ENCODE data around the gene F12. TPM values are rescaled to one million over a fixed set of nuclear protein-coding genes. Genes with fewer than 3 reads are reported as not detected.
"Not testable (repeated sequence)": the region's sequence is repeated elsewhere in the genome, so short reads cannot be mapped to it uniquely, and the experiment has no call there.

F12 gene
- total RNA-seq, 1 donor from 2014 or later = 1.8 TPM

DNA sequence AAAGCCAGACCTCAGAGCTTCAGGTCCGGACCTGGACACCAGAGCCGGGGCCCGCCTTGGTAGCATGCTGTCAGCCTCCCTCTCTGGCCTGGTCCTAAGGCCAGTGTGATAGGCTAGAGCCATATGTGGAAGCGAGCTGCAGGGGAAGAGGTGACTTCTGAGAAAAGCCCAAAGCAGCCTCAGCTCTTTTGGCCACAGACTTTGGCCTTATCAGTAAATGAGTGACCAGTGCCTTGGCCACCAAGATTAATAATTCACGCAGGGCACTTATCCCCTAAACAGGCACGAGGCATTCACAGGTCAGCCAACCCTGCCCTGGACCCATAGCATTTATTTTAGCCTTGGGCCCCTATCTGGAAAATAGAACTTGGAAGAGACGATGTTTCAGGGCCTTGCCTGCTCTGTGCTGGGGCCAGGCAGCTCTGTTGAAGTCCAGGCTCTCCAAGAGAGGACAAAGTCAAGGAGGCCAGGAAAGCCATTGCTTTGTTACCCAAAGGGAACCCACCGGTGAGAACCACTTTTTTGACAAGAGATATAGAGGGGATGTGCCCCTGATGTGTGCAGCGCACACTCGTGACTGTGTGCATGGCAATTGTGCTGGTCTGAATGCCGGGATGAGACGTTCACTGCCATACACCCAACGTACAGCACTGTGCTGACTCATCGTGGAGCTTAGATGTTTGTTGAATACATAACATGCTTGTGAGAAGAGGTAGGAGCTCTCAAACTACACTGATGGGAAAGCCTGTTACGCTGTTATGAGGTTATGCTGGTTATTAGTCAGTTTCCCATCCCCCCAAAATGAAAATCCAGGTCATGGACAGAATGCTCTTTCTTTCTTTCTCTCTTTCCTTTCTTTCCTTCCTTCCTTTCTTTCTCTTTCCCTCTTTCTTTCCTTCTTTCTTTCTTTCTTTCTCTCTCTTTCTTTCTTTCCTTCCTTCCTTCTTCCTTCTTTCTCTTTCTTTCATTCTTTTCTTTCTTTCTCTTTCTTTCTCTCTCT, 30.2 kb downstream of the F12 start:
- peaks cover 8% of the 10 kb centered on the region for H3K27me3 Mint-ChIP-seq (ENCODE audit: low read depth)

DNA sequence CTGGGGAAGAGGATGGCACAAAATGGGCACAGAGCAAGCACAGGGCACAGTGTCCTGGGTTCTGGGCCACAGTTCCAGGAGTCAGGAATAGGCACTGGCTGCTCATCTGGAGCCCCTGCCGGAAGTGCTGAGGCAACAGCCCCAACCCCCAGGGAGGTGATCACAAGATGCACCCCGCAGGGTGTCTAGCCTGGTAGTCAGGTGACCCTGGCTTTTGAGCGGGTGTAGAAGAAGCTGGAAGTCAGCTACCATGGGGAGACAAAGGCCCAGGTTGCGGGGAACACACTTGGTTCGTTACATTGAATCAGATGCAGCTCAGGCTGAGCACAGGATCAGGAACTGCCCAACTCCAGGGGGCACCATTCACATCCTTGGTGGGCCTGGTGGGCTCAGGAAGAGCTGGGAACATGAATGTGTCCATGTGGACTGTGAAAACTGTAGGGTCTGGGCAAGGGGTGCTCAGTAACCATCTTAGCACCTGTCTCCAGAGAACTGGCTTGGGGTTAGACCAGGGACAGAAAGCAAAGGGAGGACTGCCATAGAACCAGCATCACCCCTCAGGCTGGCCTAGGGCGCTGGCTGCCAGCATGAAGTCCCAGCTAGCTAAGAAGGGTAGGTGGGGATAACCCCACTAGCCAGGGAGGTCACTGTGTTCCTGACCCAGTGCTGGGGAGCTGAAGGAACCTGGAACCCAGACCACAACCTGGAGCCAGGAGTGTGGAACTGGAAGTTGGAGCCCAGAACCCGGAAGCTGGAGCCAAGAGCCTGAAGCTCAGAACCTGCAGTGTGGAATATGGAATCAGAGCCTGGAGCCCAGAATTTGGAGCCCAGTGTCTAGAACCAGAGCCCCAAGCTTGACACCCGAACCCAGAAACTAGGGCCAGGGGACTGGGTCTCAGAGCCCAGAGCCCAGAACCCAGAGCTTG, 31.2 kb downstream of the F12 start:
- Mint-ChIP-seq H3K9me3 (ENCODE audit: low read depth) (no peaks in the 10 kb centered on the region), H3K27me3 (ENCODE audit: low read depth) (peaks cover 2% of the 10 kb centered on the region), H3K4me1 (ENCODE audit: low read depth) (peaks cover 14% of the 10 kb centered on the region), H3K27ac (ENCODE audit: unreplicated experiment) (no peak overlapping the region), H3K4me3 (ENCODE audit: unreplicated experiment) (no peak overlapping the region), H3K36me3 (ENCODE audit: low read depth) (no peaks in the 10 kb centered on the region)
- no peak for DNase-seq (ENCODE audit: low spot score)
- TF ChIP-seq, protein P1, sequence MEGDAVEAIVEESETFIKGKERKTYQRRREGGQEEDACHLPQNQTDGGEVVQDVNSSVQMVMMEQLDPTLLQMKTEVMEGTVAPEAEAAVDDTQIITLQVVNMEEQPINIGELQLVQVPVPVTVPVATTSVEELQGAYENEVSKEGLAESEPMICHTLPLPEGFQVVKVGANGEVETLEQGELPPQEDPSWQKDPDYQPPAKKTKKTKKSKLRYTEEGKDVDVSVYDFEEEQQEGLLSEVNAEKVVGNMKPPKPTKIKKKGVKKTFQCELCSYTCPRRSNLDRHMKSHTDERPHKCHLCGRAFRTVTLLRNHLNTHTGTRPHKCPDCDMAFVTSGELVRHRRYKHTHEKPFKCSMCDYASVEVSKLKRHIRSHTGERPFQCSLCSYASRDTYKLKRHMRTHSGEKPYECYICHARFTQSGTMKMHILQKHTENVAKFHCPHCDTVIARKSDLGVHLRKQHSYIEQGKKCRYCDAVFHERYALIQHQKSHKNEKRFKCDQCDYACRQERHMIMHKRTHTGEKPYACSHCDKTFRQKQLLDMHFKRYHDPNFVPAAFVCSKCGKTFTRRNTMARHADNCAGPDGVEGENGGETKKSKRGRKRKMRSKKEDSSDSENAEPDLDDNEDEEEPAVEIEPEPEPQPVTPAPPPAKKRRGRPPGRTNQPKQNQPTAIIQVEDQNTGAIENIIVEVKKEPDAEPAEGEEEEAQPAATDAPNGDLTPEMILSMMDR (IDR thresholded peaks at IDR 0.05) = no peak

More for the DNA sequence above, 30.2 kb downstream of the F12 start:
- TF ChIP-seq, protein P1 (IDR thresholded peaks at IDR 0.05) = no peak
- Mint-ChIP-seq H3K36me3 (ENCODE audit: low read depth) (no peaks in the 10 kb centered on the region), H3K4me3 (ENCODE audit: unreplicated experiment) (no peak overlapping the region), H3K27ac (ENCODE audit: unreplicated experiment) (peak overlapping the region; percentile 49), H3K9me3 (ENCODE audit: low read depth) (no peaks in the 10 kb centered on the region), H3K4me1 (ENCODE audit: low read depth) (peaks cover 14% of the 10 kb centered on the region)
- no peak for DNase-seq (ENCODE audit: low spot score)

DNA sequence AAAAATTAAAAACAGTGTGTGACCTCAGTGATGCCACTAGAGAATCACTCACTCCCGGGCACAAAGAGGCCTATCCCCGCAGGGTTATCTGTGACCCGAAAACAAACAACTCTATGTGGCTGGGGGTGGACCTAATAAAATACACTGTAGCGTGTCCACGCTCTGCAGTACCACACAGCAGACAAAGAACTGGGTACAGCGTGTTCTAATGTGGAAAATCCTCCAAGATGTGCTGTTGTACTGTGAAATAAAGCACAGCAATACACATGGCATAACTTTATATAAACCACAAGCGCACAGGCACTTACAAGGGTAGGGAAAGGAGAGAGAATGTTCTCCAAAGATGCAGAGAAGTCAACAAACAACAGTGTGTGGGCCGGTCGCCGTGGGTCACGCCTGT, 33.3 kb downstream of the F12 start:
- Mint-ChIP-seq H3K4me1 (ENCODE audit: low read depth) (peaks cover 17% of the 10 kb centered on the region), H3K27me3 (ENCODE audit: low read depth) (no peaks in the 10 kb centered on the region), H3K4me3 (ENCODE audit: unreplicated experiment) (no peak overlapping the region), H3K36me3 (ENCODE audit: low read depth) (no peaks in the 10 kb centered on the region), H3K9me3 (ENCODE audit: low read depth) (no peaks in the 10 kb centered on the region), H3K27ac (ENCODE audit: unreplicated experiment) (no peak overlapping the region)
- DNase-seq (ENCODE audit: low spot score) = no peak
- TF ChIP-seq, protein P1 (IDR thresholded peaks at IDR 0.05) = no peak

DNA sequence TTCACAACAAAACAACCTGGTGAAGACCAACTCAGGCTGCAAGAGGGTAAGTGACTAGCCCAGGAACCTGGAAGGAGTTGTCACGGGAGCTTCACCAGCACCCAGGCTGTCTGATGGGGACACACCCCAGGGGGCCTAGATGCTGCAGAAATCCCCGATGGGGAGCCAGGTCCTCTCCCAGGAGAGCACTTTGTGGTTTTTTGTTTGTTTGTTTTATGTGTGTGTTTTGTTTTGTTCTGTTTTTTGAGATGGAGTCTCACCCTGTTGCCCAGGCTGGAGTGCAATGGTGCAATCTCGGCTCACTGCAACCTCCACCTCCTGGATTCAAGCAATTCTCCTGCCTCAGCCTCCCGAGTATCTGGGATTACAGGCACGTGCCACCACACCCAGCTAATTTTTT, 33.8 kb downstream of the F12 start:
- not testable (repeated sequence) for H3K27me3 Mint-ChIP-seq (ENCODE audit: low read depth); H3K4me3 Mint-ChIP-seq (ENCODE audit: unreplicated experiment); DNase-seq (ENCODE audit: low spot score); H3K36me3 Mint-ChIP-seq (ENCODE audit: low read depth); H3K9me3 Mint-ChIP-seq (ENCODE audit: low read depth); H3K27ac Mint-ChIP-seq (ENCODE audit: unreplicated experiment)
- peaks cover 17% of the 10 kb centered on the region for H3K4me1 Mint-ChIP-seq (ENCODE audit: low read depth)

DNA sequence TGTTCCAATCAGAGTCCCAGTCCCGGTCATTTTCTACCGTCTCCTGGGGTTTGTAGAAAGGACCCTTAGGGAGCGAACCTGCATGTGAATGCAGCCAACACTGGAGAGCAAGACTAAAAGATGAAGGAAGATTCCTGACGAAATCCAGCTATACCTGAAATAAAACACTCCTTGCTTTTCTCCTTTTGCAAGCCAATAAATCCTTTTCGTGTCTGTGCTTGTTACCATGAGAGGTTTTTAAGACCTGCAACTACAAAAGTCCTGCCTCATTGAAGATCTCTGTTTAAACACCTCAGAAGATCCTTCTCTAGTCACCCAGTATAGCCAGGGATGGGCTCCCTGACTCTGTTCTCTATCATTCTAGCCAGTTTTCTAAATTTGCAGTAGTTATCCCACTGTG, 35.2 kb downstream of the F12 start:
- peaks cover 12% of the 10 kb centered on the region for H3K4me1 Mint-ChIP-seq (ENCODE audit: low read depth)
- no peaks in the 10 kb centered on the region for H3K27me3 Mint-ChIP-seq (ENCODE audit: low read depth)
- H3K4me3 Mint-ChIP-seq (ENCODE audit: unreplicated experiment) = no peak overlapping the region
- TF ChIP-seq, protein P1 (IDR thresholded peaks at IDR 0.05) = no peak
- no peak overlapping the region for H3K27ac Mint-ChIP-seq (ENCODE audit: unreplicated experiment)
- no peak for DNase-seq (ENCODE audit: low spot score)
- H3K9me3 Mint-ChIP-seq (ENCODE audit: low read depth) = no peaks in the 10 kb centered on the region
- H3K36me3 Mint-ChIP-seq (ENCODE audit: low read depth) = no peaks in the 10 kb centered on the region
